Measurements from ENCODE around the gene DHRS3. TPM values are rescaled to one million over a fixed set of nuclear protein-coding genes. Genes with fewer than 3 reads are reported as not detected.
"Not testable (repeated sequence)": the region's sequence is repeated elsewhere in the genome, so short reads cannot be mapped to it uniquely, and the experiment has no call there.

The DHRS3 gene
- total RNA-seq, 4 donors from 2014 or later: 115 to 211 (median 186) TPM

DNA sequence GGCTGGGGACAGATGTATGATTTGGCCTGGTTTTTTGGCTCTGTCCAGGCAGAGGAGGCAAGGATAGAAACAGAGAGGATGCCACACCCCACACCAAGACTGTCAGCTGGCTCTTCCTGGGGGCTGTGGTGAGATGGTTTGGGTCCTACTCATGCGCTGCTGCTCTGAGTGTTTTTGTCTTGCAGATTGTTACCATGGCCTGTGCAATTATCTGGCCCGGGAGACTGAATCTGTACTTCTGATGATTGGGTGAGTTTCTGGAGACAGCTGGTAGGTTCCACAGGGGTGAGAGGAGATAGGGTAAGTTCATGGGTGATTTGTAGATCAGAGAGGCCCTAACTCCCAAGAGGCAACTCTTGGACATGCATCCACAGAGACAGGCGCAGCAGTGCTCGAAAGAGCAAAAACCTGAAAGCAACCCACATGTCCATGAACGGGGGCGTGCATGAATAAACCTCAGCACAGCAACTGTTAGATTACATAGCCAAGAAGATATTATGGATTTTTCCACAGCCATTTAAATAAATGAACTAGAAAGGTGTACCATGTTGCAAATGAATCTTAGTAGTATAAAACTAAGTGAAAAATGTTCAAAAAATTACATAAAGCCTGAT lies 43.7 kb upstream of the DHRS3 start:
- H3K4me3 ChIP-seq: no peak overlapping the region
- no peaks in the 10 kb centered on the region for H3K36me3 ChIP-seq
- no peak for ATAC-seq
- TF ChIP-seq EP300 (IDR thresholded peaks at IDR 0.05) (no peak), POLR2A (IDR thresholded peaks at IDR 0.05) (no peak), POLR2AphosphoS5 (IDR thresholded peaks at IDR 0.05) (no peak)
- TF ChIP-seq, protein P1, sequence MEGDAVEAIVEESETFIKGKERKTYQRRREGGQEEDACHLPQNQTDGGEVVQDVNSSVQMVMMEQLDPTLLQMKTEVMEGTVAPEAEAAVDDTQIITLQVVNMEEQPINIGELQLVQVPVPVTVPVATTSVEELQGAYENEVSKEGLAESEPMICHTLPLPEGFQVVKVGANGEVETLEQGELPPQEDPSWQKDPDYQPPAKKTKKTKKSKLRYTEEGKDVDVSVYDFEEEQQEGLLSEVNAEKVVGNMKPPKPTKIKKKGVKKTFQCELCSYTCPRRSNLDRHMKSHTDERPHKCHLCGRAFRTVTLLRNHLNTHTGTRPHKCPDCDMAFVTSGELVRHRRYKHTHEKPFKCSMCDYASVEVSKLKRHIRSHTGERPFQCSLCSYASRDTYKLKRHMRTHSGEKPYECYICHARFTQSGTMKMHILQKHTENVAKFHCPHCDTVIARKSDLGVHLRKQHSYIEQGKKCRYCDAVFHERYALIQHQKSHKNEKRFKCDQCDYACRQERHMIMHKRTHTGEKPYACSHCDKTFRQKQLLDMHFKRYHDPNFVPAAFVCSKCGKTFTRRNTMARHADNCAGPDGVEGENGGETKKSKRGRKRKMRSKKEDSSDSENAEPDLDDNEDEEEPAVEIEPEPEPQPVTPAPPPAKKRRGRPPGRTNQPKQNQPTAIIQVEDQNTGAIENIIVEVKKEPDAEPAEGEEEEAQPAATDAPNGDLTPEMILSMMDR (IDR thresholded peaks at IDR 0.05): no peak
- H3K4me1 ChIP-seq: peaks cover 0 to 6% (median 0%) of the 10 kb centered on the region in 3 donors
- no peak overlapping the region for H3K27ac ChIP-seq
- no peaks in the 10 kb centered on the region for H3K27me3 ChIP-seq
- H3K9me3 ChIP-seq: peaks cover 0 to 12% (median 0%) of the 10 kb centered on the region in 3 donors
- 86 to 100% methylated on average over 4 to 6 of the region's 6 CpGs for WGBS, 2 donors (ENCODE audit: low coverage in 1 of 2)

GRCh38 chr1:12658531-12659453 lies 40.8 kb upstream of the DHRS3 start:
- peak; percentile 59 for ATAC-seq
- no peak overlapping the region for H3K4me3 ChIP-seq
- H3K27ac ChIP-seq: no peak overlapping the region
- TF ChIP-seq POLR2A (IDR thresholded peaks at IDR 0.05) (no peak), EP300 (IDR thresholded peaks at IDR 0.05) (no peak), POLR2AphosphoS5 (IDR thresholded peaks at IDR 0.05) (no peak)
- TF ChIP-seq, protein P1 (IDR thresholded peaks at IDR 0.05): peak; percentile 96 to 98 (median 97)
- no peaks in the 10 kb centered on the region for H3K27me3 ChIP-seq
- peaks cover 0 to 6% (median 0%) of the 10 kb centered on the region in 3 donors for H3K4me1 ChIP-seq
- peaks cover 0 to 12% (median 0%) of the 10 kb centered on the region in 3 donors for H3K9me3 ChIP-seq
- no peaks in the 10 kb centered on the region for H3K36me3 ChIP-seq
- WGBS, 2 donors (ENCODE audit: low coverage in 1 of 2): 37 to 38% methylated on average over 18 to 22 of the region's 23 CpGs

DNA sequence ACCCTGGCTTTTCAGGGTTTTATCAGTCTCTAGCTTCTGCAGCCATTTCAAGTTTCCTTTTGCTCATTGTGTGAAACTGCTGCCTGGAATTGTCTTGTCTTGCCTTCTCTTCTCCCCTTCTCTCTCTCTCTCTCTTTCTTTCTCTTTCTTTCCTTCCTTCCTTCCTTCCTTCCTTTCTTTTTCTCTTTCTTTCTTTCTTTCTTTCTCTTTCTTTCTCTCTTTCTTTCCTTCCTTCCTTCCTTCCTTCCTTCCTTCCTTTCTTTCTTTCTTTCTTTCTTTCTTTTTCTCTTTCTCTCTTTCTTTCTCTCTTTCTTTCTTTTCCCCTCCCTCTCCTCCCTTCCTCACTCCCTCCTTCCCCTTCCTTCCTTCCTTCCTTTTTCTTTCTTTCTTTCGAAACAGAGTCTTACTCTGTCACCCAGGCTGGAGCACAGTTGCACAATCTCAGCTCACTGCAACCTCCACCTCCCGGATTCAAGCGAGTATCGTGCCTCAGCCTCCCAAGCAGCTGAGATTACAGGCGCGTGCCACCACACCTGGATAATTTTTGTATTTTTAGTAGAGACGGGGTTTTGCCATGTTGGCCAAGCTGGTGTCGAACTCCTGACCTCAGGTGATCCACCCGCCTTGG lies 40.0 kb upstream of the DHRS3 start:
- 81% methylated on average over 9 of the region's 9 CpGs; no CpG with 5 or more reads in 1 of the 2 donors for WGBS, 2 donors (ENCODE audit: low coverage in 1 of 2)
- H3K36me3 ChIP-seq, H3K27ac ChIP-seq, H3K4me3 ChIP-seq, H3K4me1 ChIP-seq, ATAC-seq, H3K9me3 ChIP-seq, H3K27me3 ChIP-seq: not testable (repeated sequence)

DNA sequence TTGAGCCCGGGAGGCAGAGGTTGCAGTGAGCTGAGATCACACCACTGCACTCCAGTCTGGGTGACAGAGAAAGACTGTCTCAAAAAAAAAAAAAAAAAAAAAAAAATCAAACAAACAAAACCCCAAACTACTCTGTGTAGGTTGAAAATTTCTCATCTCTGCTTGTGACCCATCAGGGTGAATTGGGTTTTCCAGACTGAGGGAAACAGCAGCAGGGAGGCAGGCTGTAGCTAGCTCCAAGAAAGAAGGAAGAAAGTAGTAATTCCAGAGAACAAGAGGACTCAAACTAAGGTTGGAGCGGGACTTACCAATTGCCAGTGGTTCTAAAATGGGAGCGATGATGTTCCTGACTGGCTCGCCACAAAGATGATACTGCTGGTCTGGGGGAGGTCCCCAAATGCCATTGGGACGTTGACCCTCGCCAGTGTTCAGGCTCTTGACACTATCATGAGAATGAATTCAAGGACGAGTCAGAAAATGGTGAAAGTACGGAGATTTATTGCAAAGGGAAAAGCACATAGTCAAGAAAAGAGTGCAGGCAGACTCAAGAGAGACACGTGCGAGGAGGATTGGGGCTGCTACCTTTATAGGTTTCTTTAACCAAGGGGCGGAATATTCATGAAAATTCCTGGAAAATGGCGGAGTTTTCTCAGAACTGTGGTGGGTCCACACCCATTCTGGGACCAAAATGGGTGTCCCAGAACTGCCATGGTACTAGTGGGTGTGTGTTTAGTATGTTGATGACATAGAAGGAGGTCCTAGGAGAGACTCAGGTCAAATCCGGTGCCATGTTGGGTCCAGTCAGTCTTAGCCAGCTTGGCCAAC lies 39.3 kb upstream of the DHRS3 start:
- no peak overlapping the region for H3K27ac ChIP-seq
- no peaks in the 10 kb centered on the region for H3K27me3 ChIP-seq
- no peak for ATAC-seq
- no peaks in the 10 kb centered on the region for H3K36me3 ChIP-seq
- H3K4me1 ChIP-seq: peaks cover 0 to 6% (median 0%) of the 10 kb centered on the region in 3 donors
- H3K9me3 ChIP-seq: no peaks in the 10 kb centered on the region
- WGBS, 2 donors (ENCODE audit: low coverage in 1 of 2): 90 to 96% methylated on average over 7 to 12 of the region's 13 CpGs
- H3K4me3 ChIP-seq: no peak overlapping the region
- TF ChIP-seq, protein P1 (IDR thresholded peaks at IDR 0.05): no peak
- TF ChIP-seq POLR2AphosphoS5 (IDR thresholded peaks at IDR 0.05): no peak
- no peak for TF ChIP-seq EP300 (IDR thresholded peaks at IDR 0.05)
- TF ChIP-seq POLR2A (IDR thresholded peaks at IDR 0.05): no peak

DNA sequence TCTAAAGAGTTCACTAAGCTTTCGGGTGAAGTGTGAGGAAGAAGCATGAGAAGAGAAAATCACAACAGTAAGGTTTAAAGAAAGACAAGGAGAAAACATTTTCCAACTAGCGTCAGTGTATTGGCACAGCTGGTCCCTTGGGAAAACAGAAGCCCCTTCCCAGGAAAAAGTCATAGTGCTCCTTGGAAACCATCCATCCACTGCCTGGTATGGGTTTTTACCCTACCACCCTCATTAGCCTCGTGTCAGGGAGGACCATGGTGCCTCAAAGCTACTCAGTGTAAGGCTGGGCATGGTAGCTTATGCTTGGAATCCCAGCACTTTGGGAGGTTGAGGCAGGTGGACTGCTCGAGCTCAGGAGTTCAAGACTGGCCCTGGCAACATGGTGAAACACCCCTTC lies 38.6 kb upstream of the DHRS3 start:
- Histone ChIP-seq H3K4me3 (no peak overlapping the region), H3K36me3 (no peaks in the 10 kb centered on the region), H3K4me1 (peaks cover 0 to 6% (median 0%) of the 10 kb centered on the region in 3 donors), H3K27me3 (no peaks in the 10 kb centered on the region), H3K27ac (no peak overlapping the region), H3K9me3 (no peaks in the 10 kb centered on the region)
- no peak for ATAC-seq
- TF ChIP-seq POLR2A (IDR thresholded peaks at IDR 0.05): no peak
- no peak for TF ChIP-seq EP300 (IDR thresholded peaks at IDR 0.05)
- TF ChIP-seq, protein P1 (IDR thresholded peaks at IDR 0.05): no peak
- no peak for TF ChIP-seq POLR2AphosphoS5 (IDR thresholded peaks at IDR 0.05)
- 89 to 100% methylated on average over 1 to 2 of the region's 4 CpGs for WGBS, 2 donors (ENCODE audit: low coverage in 1 of 2)

Measured in gastroesophageal sphincter (tissue), 4 donors.